ENCODE results near the gene CASQ2.

The CASQ2 gene

DNA sequence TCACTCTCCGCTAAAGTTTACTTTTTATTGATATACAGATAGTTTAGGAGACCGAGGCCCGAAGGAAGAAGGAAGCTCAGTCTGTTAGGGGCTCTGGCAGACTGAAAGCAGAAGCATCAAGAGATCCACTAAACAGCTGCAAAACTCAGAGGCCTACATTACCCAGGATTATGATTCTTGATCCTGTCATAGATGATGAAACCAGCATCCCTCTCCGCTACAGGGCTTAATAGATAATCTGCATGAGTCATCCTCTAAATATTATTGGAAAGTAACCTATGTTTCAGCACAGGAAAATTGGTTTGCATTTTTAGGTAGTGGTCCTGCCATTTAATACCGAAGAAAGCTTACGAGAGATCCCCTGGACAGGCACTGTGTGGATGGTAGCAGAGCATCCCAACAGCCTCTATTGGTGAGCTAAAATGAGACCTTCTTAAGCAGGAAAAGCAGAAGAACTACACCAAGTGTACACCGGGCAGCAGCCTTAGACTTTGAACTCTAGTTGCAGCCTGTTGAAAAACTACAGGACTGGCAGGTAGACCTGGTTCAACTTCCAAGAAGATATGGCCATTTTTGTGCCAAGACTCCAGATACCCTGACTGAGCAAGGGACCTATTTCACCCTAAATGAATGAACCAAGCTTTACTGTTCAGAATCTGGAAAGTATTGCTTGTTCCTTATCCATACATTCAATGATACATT lies 6.8 kb downstream of the CASQ2 start:
- in situ Hi-C loops (cut with MboI; ENCODE audit: low sequenced_read_pairs, unreplicated experiment) = loop anchor here (5.0 to 10.0 kb wide), 2 partner anchors 47 to 154 kb away; no protein-coding TSS in a partner anchor
- no peak for DNase-seq (ENCODE audit: low spot score)
- TF ChIP-seq, protein P1, sequence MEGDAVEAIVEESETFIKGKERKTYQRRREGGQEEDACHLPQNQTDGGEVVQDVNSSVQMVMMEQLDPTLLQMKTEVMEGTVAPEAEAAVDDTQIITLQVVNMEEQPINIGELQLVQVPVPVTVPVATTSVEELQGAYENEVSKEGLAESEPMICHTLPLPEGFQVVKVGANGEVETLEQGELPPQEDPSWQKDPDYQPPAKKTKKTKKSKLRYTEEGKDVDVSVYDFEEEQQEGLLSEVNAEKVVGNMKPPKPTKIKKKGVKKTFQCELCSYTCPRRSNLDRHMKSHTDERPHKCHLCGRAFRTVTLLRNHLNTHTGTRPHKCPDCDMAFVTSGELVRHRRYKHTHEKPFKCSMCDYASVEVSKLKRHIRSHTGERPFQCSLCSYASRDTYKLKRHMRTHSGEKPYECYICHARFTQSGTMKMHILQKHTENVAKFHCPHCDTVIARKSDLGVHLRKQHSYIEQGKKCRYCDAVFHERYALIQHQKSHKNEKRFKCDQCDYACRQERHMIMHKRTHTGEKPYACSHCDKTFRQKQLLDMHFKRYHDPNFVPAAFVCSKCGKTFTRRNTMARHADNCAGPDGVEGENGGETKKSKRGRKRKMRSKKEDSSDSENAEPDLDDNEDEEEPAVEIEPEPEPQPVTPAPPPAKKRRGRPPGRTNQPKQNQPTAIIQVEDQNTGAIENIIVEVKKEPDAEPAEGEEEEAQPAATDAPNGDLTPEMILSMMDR (IDR thresholded peaks at IDR 0.05; ENCODE audit: borderline replicate concordance, control extremely low read depth, extremely low read depth, insufficient read depth, missing control alignments) = no peak

DNA sequence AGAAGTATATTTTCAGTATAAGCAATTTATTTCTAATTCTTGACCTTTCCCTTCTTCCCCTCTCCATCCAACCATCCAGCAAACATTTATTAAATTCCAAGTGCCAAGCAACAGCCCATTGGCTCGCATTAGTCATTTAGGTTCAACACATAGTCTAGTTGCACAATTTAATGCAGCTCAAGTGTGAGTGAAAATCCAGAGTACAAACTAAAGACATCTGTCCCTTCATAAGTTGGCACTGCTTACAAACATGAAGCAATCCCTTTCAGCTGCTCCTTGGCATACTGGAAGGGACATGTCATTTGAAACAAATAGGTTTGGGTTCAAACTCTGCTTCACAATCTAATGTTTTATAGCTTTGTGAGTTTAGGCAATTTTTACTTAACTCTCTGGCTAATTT lies 10.7 kb downstream of the CASQ2 start:
- no peak for DNase-seq (ENCODE audit: low spot score)
- TF ChIP-seq, protein P1 (IDR thresholded peaks at IDR 0.05; ENCODE audit: borderline replicate concordance, control extremely low read depth, extremely low read depth, insufficient read depth, missing control alignments) = no peak
- in situ Hi-C loops (cut with MboI; ENCODE audit: low sequenced_read_pairs, unreplicated experiment) = no loop called here

- TF ChIP-seq, protein P1 (IDR thresholded peaks at IDR 0.05; ENCODE audit: borderline replicate concordance, control extremely low read depth, extremely low read depth, insufficient read depth, missing control alignments) = no peak
- in situ Hi-C loops (cut with MboI; ENCODE audit: low sequenced_read_pairs, unreplicated experiment) = no loop called here
- DNase-seq (ENCODE audit: low spot score) = no peak
Observed at GRCh38 chr1:115757326-115757725, 11.2 kb downstream of the CASQ2 start.

DNA sequence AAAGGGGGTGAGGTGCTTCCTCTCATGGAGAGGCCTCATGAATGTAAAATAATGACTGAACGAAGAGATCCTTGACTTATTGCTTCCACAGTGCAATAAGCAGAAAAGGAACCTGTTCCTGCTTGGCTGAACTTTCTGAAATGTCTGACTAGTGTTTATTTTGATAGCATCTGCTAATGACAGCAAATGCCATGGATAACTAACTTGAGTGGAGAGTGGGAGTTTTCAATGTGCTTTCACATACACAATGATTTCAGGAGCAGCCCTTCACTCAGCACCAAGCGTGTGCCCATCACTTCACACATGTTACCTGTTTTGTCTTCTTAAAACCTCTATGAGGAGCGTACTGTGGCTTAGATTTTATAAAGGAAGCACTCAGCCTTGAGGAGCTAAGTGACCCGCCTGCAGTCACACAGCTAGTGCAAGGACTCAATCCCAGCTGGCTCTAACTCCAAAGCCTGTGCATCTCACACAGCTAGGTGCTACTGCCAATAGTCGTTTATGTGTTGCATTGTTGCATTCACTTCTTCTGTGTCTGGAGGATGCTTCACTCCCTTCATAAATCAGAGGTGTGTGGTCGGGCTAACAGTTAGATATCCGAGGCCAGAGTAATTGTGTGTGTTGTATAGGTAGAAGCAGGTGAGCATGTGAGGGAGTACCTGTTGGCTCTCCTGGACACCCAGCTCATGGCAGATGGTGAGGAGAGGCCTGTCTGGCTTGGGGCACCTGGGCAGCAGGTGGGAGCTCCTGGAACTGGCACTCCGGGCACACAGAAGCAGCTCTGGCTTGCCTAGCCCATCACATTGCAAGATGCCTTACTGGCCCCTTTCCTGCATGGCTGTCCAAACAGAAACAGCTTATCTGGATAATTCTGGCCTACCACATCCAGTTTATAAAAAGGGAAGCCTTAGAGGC lies 12.8 kb downstream of the CASQ2 start:
- TF ChIP-seq, protein P1 (IDR thresholded peaks at IDR 0.05; ENCODE audit: borderline replicate concordance, control extremely low read depth, extremely low read depth, insufficient read depth, missing control alignments) = no peak
- DNase-seq (ENCODE audit: low spot score) = no peak
- in situ Hi-C loops (cut with MboI; ENCODE audit: low sequenced_read_pairs, unreplicated experiment) = no loop called here

- TF ChIP-seq, protein P1 (IDR thresholded peaks at IDR 0.05; ENCODE audit: borderline replicate concordance, control extremely low read depth, extremely low read depth, insufficient read depth, missing control alignments) = no peak
- DNase-seq (ENCODE audit: low spot score) = no peak
- in situ Hi-C loops (cut with MboI; ENCODE audit: low sequenced_read_pairs, unreplicated experiment) = no loop called here
Observed at GRCh38 chr1:115753830-115754229, 14.7 kb downstream of the CASQ2 start.

DNA sequence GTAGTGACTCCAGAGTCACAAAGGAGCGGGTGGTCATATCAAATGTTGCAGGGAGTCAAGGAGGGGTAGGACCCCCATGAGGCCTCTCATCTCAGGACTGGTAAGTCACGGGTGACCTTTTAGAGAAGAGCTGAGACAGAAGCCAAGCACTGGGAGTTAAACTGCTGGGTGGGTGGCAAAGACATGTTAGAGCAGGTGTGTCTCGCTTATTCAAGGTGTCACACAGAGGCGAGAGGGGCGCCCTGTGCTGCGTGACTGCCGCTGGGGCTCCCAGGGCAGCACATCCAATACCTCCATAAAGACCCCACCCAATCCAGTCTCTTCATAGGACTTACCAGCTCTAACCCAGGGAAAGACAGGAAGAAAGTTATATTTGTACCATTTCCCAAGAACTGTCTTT lies 15.2 kb downstream of the CASQ2 start:
- in situ Hi-C loops (cut with MboI; ENCODE audit: low sequenced_read_pairs, unreplicated experiment) = no loop called here
- DNase-seq (ENCODE audit: low spot score) = no peak
- TF ChIP-seq, protein P1 (IDR thresholded peaks at IDR 0.05; ENCODE audit: borderline replicate concordance, control extremely low read depth, extremely low read depth, insufficient read depth, missing control alignments) = no peak
